ENCODE data around the gene CITED1.

CITED1 gene

GRCh38 chrX:72316408-72317110, 10.8 kb upstream of the CITED1 start:
- no peaks in the 10 kb centered on the region for H3K4me1 Mint-ChIP-seq (ENCODE audit: low read depth)
- H3K9me3 Mint-ChIP-seq, result no peaks in the 10 kb centered on the region
- H3K36me3 Mint-ChIP-seq (ENCODE audit: low read depth), result no peaks in the 10 kb centered on the region
- no peak overlapping the region for H3K27ac Mint-ChIP-seq
- no peak overlapping the region for H3K4me3 Mint-ChIP-seq
- no peaks in the 10 kb centered on the region for H3K27me3 Mint-ChIP-seq (ENCODE audit: low read depth)
- no peak for DNase-seq (ENCODE audit: low spot score)

DNA sequence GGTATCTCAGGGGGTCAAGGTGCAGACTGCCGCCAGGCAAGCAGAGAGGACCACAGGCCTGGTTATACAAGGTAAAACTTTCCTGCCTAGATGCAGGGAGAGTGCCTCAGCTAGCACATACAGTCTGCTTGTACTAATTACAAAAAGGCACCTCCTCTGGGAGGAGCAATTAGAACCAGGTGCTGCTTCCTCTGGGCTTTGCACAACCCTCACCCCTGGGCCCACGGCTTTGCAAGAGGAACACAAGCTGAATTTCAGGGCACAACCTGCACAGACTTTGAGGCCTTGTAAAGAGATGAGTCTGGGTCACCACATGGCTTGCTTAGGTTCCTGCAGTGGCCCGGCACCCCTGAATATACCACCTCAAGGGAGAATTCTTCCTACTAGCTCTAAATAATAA, 9.2 kb upstream of the CITED1 start:
- no peak overlapping the region for H3K27ac Mint-ChIP-seq
- H3K9me3 Mint-ChIP-seq, result no peaks in the 10 kb centered on the region
- DNase-seq (ENCODE audit: low spot score), result no peak
- no peak overlapping the region for H3K4me3 Mint-ChIP-seq
- peaks cover 3% of the 10 kb centered on the region for H3K27me3 Mint-ChIP-seq (ENCODE audit: low read depth)
- no peaks in the 10 kb centered on the region for H3K36me3 Mint-ChIP-seq (ENCODE audit: low read depth)
- H3K4me1 Mint-ChIP-seq (ENCODE audit: low read depth), result no peaks in the 10 kb centered on the region

GRCh38 chrX:72313707-72314641, 8.3 kb upstream of the CITED1 start:
- no peak overlapping the region for H3K27ac Mint-ChIP-seq
- no peaks in the 10 kb centered on the region for H3K36me3 Mint-ChIP-seq (ENCODE audit: low read depth)
- DNase-seq (ENCODE audit: low spot score), result no peak
- H3K27me3 Mint-ChIP-seq (ENCODE audit: low read depth), result peaks cover 12% of the 10 kb centered on the region
- no peaks in the 10 kb centered on the region for H3K9me3 Mint-ChIP-seq
- H3K4me3 Mint-ChIP-seq, result no peak overlapping the region
- no peaks in the 10 kb centered on the region for H3K4me1 Mint-ChIP-seq (ENCODE audit: low read depth)

GRCh38 chrX:72312311-72312940, 6.7 kb upstream of the CITED1 start:
- H3K27me3 Mint-ChIP-seq (ENCODE audit: low read depth), result peaks cover 26% of the 10 kb centered on the region
- DNase-seq (ENCODE audit: low spot score), result no peak
- H3K4me3 Mint-ChIP-seq, result no peak overlapping the region
- no peaks in the 10 kb centered on the region for H3K9me3 Mint-ChIP-seq
- H3K36me3 Mint-ChIP-seq (ENCODE audit: low read depth), result no peaks in the 10 kb centered on the region
- peaks cover 5% of the 10 kb centered on the region for H3K4me1 Mint-ChIP-seq (ENCODE audit: low read depth)
- H3K27ac Mint-ChIP-seq, result no peak overlapping the region

- peaks cover 11% of the 10 kb centered on the region for H3K4me1 Mint-ChIP-seq (ENCODE audit: low read depth)
- H3K27me3 Mint-ChIP-seq (ENCODE audit: low read depth), result peaks cover 45% of the 10 kb centered on the region
- H3K36me3 Mint-ChIP-seq (ENCODE audit: low read depth), result no peaks in the 10 kb centered on the region
- DNase-seq (ENCODE audit: low spot score), result no peak
- H3K4me3 Mint-ChIP-seq, result no peak overlapping the region
- no peak overlapping the region for H3K27ac Mint-ChIP-seq
- H3K9me3 Mint-ChIP-seq, result no peaks in the 10 kb centered on the region
Observed at GRCh38 chrX:72309297-72310071, 3.8 kb upstream of the CITED1 start.

- no peaks in the 10 kb centered on the region for H3K36me3 Mint-ChIP-seq (ENCODE audit: low read depth)
- peak overlapping the region; percentile 67 for H3K4me3 Mint-ChIP-seq
- no peaks in the 10 kb centered on the region for H3K9me3 Mint-ChIP-seq
- H3K4me1 Mint-ChIP-seq (ENCODE audit: low read depth), result peaks cover 12% of the 10 kb centered on the region
- peaks cover 50% of the 10 kb centered on the region for H3K27me3 Mint-ChIP-seq (ENCODE audit: low read depth)
- no peak overlapping the region for H3K27ac Mint-ChIP-seq
- peak; percentile 4 for DNase-seq (ENCODE audit: low spot score)
Observed at GRCh38 chrX:72308566-72309296, 3.0 kb upstream of the CITED1 start.

DNA sequence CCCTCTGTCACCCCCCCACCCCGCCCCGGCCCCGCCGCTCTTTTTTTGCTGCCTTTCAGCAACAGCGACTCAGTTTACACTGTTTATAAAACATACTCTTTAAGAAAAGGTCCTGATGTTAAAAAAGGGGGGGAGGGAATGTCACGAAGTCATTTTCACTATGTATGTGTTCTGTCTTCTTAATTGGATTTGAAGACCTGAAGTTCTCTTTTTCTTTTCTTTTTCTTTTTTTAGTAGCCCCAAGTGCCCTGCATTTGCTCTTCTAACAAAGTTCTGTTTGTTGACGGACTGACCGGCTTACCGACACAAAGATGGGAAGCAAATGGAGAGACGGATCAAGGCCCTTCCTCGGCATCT, 2.5 kb upstream of the CITED1 start:
- Mint-ChIP-seq H3K27me3 (ENCODE audit: low read depth) (peaks cover 54% of the 10 kb centered on the region), H3K27ac (no peak overlapping the region), H3K4me1 (ENCODE audit: low read depth) (peaks cover 12% of the 10 kb centered on the region), H3K9me3 (no peaks in the 10 kb centered on the region), H3K36me3 (ENCODE audit: low read depth) (no peaks in the 10 kb centered on the region), H3K4me3 (peak overlapping the region; percentile 67)
- DNase-seq (ENCODE audit: low spot score), result no peak

GRCh38 chrX:72307646-72308051, 1.9 kb upstream of the CITED1 start:
- DNase-seq (ENCODE audit: low spot score), result no peak
- Mint-ChIP-seq H3K4me3 (peak overlapping the region; percentile 29), H3K36me3 (ENCODE audit: low read depth) (no peaks in the 10 kb centered on the region), H3K27ac (no peak overlapping the region), H3K27me3 (ENCODE audit: low read depth) (peaks cover 60% of the 10 kb centered on the region), H3K4me1 (ENCODE audit: low read depth) (peaks cover 12% of the 10 kb centered on the region), H3K9me3 (no peaks in the 10 kb centered on the region)

DNA sequence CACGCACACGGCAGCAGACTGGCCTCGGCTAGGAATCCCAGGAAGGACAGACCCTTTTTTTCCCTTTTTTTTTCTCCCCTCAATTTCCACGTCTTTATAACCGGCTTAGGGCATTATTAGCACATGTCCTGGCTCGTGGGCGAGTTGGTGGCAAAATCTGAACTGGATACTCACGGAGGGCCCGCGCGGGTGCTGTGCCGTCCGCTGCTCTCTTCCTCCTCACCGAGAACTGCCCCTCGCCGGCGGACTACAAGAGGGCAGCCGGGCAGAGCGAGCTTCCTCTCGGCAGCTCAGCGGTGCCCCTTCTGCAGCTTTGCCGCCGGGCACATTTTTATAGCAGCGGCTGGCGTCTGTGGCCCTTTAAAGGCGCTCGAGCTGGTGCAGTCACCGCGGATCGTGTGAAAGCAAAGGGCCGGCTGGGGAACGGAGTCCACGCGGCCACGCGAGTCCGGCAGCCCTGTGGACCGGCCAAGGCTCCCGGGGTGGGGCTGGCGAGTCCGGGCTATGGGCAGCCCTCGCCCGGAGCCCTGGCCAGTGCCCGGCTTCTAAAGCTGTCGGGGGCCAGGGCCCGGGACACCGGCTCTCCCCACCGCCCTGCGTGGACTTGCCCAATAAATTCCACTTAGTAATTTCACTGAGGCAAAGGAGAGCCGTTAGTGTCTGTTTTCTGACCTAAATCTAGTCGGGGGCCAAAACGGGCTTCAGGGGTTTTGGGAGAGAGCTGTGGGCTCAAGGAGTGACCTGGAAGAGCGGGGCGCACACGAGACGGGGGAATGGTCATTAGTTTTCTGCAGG, 1.3 kb upstream of the CITED1 start:
- Mint-ChIP-seq H3K4me1 (ENCODE audit: low read depth) (peaks cover 12% of the 10 kb centered on the region), H3K27me3 (ENCODE audit: low read depth) (peaks cover 63% of the 10 kb centered on the region), H3K4me3 (peak overlapping the region; percentile 84), H3K36me3 (ENCODE audit: low read depth) (no peaks in the 10 kb centered on the region), H3K27ac (no peak overlapping the region), H3K9me3 (no peaks in the 10 kb centered on the region)
- peak; percentile 5 for DNase-seq (ENCODE audit: low spot score)

- no peak for DNase-seq (ENCODE audit: low spot score)
- peak overlapping the region; percentile 37 for H3K4me3 Mint-ChIP-seq
- H3K27ac Mint-ChIP-seq, result no peak overlapping the region
Observed at GRCh38 chrX:72306085-72306801, 529 bp upstream of the CITED1 start.

GRCh38 chrX:72304877-72305276, 837 bp downstream of the CITED1 start:
- H3K4me3 Mint-ChIP-seq, result peak overlapping the region; percentile 21
- no peak overlapping the region for H3K27ac Mint-ChIP-seq
- peaks cover 12% of the 10 kb centered on the region for H3K4me1 Mint-ChIP-seq (ENCODE audit: low read depth)

More at GRCh38 chrX:72306085-72306801, 529 bp upstream of the CITED1 start:
- H3K9me3 Mint-ChIP-seq, result no peaks in the 10 kb centered on the region
- no peaks in the 10 kb centered on the region for H3K36me3 Mint-ChIP-seq (ENCODE audit: low read depth)
- peaks cover 67% of the 10 kb centered on the region for H3K27me3 Mint-ChIP-seq (ENCODE audit: low read depth)
- H3K4me1 Mint-ChIP-seq (ENCODE audit: low read depth), result peaks cover 12% of the 10 kb centered on the region

DNA sequence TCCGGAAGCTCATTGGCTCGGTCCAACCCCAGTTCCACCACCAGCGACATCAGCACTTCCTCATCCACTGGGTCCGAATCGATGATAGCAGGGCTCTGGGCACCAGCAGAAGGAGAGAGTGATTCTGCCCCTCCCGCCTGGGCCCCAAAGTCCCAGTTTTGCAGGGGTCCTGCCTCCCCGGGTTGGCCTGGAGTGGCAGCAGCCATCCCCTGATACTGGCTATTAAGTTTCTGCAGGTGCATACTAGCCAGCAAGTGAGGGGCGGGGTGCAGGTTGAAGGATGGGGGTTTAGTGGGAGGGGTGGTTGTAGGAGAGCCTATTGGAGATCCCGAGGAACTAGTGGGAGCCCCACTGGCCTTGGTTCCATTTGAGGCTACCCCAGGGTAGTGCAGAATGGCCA, 3.9 kb downstream of the CITED1 start:
- Mint-ChIP-seq H3K36me3 (ENCODE audit: low read depth) (no peaks in the 10 kb centered on the region), H3K27ac (no peak overlapping the region), H3K27me3 (ENCODE audit: low read depth) (peaks cover 64% of the 10 kb centered on the region), H3K4me3 (no peak overlapping the region), H3K4me1 (ENCODE audit: low read depth) (peaks cover 3% of the 10 kb centered on the region), H3K9me3 (no peaks in the 10 kb centered on the region)
- DNase-seq (ENCODE audit: low spot score), result no peak

More at GRCh38 chrX:72304877-72305276, 837 bp downstream of the CITED1 start:
- peaks cover 71% of the 10 kb centered on the region for H3K27me3 Mint-ChIP-seq (ENCODE audit: low read depth)
- H3K36me3 Mint-ChIP-seq (ENCODE audit: low read depth), result no peaks in the 10 kb centered on the region
- H3K9me3 Mint-ChIP-seq, result no peaks in the 10 kb centered on the region
- DNase-seq (ENCODE audit: low spot score), result no peak
